ENCODE results near the gene PDC.
A peak's percentile ranks its signal among the peaks of the same experiment; 100 is the strongest.

Gene PDC

DNA sequence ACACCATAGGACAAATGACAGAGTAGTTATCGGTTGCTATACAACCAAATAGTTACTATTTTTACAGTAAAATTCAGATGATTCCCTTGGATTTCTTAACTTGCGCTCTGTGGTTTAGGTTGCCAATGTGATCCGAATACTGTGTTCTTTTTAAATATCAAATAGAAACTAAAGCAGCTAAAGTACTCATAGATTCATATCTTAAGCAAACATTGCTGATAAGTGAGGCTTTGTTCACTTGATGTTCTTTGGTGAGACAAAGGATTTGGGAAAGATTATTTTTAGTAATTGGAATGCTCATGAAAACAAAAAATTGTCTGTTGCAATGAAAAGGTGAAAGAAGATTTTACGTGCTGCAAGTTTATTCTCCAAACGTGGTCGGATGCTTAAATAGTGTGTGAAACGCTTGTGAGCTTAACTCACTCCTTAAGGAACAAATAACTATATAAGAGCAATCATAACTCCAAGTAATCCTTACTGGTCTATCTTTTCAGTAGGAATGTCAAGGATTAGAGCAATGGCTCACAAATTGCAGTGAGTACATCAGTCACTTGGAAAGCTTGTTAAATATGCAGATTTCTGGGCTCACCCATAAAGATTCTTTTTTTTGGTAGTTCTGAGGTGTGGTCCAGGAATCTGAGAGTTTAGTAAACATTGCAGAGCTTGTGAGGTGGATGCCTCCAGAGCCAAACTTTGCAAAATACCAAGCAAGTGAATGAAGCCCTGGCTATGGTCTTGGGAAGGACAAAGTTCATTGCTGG is 31.8 kb upstream of the PDC start:
- FAIRE-seq (no peak), DNase-seq (ENCODE audit: insufficient read length, low spot score) (no peak)
- TF ChIP-seq TAF1 (IDR thresholded peaks at IDR 0.05; ENCODE audit: low read depth, low read length) (no peak), POLR2AphosphoS5 (IDR thresholded peaks at IDR 0.05; ENCODE audit: low read depth, low read length) (no peak), POU2F2 (IDR thresholded peaks at IDR 0.05; ENCODE audit: low read depth, low read length) (no peak), SPI1 (IDR thresholded peaks at IDR 0.05; ENCODE audit: low read depth, low read length) (no peak), PAX5 (IDR thresholded peaks at IDR 0.05; ENCODE audit: insufficient read depth, low read length, severe bottlenecking) (no peak), POLR2A (IDR thresholded peaks at IDR 0.05; ENCODE audit: low read depth, low read length) (no peak)

- TF ChIP-seq PAX5 (IDR thresholded peaks at IDR 0.05; ENCODE audit: insufficient read depth, low read length, severe bottlenecking) (no peak), POLR2A (IDR thresholded peaks at IDR 0.05; ENCODE audit: low read depth, low read length) (no peak), POLR2AphosphoS5 (IDR thresholded peaks at IDR 0.05; ENCODE audit: low read depth, low read length) (no peak), SPI1 (IDR thresholded peaks at IDR 0.05; ENCODE audit: low read depth, low read length) (no peak), TAF1 (IDR thresholded peaks at IDR 0.05; ENCODE audit: low read depth, low read length) (no peak), POU2F2 (IDR thresholded peaks at IDR 0.05; ENCODE audit: low read depth, low read length) (no peak)
- DNase-seq (ENCODE audit: insufficient read length, low spot score) (no peak), FAIRE-seq (no peak)
These were observed 30.4 kb upstream of the PDC start for GRCh38 chr1:186491336-186491735.

GRCh38 chr1:186487163-186487562 is 26.2 kb upstream of the PDC start:
- FAIRE-seq (no peak), DNase-seq (ENCODE audit: insufficient read length, low spot score) (no peak)
- TF ChIP-seq POLR2A (IDR thresholded peaks at IDR 0.05; ENCODE audit: low read depth, low read length) (no peak), POU2F2 (IDR thresholded peaks at IDR 0.05; ENCODE audit: low read depth, low read length) (no peak), TAF1 (IDR thresholded peaks at IDR 0.05; ENCODE audit: low read depth, low read length) (no peak), PAX5 (IDR thresholded peaks at IDR 0.05; ENCODE audit: insufficient read depth, low read length, severe bottlenecking) (no peak), POLR2AphosphoS5 (IDR thresholded peaks at IDR 0.05; ENCODE audit: low read depth, low read length) (no peak), SPI1 (IDR thresholded peaks at IDR 0.05; ENCODE audit: low read depth, low read length) (no peak)

DNA sequence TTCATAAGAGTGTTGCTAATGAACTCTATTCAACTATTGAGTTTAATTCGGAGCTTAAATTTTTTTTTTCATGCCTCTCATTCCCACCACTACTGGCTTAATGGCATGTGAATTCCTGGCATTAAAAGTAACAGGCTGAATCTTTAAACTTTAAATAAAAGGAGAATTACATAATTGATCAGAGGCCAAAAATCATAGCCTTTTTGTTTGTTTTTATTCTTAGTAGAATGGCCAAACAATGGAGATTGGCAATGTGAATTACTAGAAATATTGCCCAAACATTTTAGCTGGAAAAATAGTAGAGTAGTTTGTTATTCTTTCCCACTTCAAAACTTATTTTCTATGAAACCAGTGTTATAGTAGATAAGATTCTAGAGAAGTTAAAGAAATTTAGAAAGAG is 25.1 kb upstream of the PDC start:
- DNase-seq (ENCODE audit: insufficient read length, low spot score) = no peak
- no peak for FAIRE-seq
- TF ChIP-seq PAX5 (IDR thresholded peaks at IDR 0.05; ENCODE audit: insufficient read depth, low read length, severe bottlenecking) (no peak), SPI1 (IDR thresholded peaks at IDR 0.05; ENCODE audit: low read depth, low read length) (no peak), POU2F2 (IDR thresholded peaks at IDR 0.05; ENCODE audit: low read depth, low read length) (no peak), POLR2AphosphoS5 (IDR thresholded peaks at IDR 0.05; ENCODE audit: low read depth, low read length) (no peak), TAF1 (IDR thresholded peaks at IDR 0.05; ENCODE audit: low read depth, low read length) (no peak), POLR2A (IDR thresholded peaks at IDR 0.05; ENCODE audit: low read depth, low read length) (no peak)

GRCh38 chr1:186483561-186483960 is 22.6 kb upstream of the PDC start:
- no peak for TF ChIP-seq TAF1 (IDR thresholded peaks at IDR 0.05; ENCODE audit: low read depth, low read length)
- TF ChIP-seq SPI1 (IDR thresholded peaks at IDR 0.05; ENCODE audit: low read depth, low read length) = no peak
- no peak for TF ChIP-seq POU2F2 (IDR thresholded peaks at IDR 0.05; ENCODE audit: low read depth, low read length)
- no peak for TF ChIP-seq POLR2AphosphoS5 (IDR thresholded peaks at IDR 0.05; ENCODE audit: low read depth, low read length)
- no peak for TF ChIP-seq POLR2A (IDR thresholded peaks at IDR 0.05; ENCODE audit: low read depth, low read length)
- no peak for TF ChIP-seq PAX5 (IDR thresholded peaks at IDR 0.05; ENCODE audit: insufficient read depth, low read length, severe bottlenecking)
- DNase-seq (ENCODE audit: insufficient read length, low spot score) = no peak
- FAIRE-seq = peak; percentile 52

DNA sequence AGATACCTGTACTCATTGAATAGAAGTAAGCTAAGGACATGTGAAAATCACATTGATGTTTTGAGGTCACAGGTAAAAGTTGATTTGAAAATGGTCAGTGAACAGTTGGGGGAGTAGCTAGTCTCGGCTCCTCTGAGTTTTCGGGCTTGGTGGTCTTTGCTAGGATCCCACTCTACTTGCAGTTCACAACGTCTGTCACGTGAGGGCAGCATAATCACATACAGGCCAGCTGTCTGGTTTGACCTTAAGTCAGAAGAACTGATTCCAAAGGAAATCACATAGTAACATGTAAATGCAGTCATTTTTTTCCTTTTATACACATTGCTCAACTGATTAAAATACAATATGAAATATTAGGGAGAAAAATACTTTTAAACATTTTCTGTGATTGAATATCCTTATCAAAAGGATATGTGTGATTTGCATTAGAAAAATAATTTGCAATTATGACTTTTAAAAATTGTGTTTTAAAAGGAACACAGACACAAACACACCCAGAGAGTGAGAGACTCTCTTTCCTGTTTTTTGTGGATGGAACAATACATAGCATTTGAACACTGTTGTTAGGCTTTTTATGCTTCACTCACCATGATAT is 21.8 kb upstream of the PDC start:
- TF ChIP-seq POU2F2 (IDR thresholded peaks at IDR 0.05; ENCODE audit: low read depth, low read length) = 0 out of 2 replicates have a peak, but pooled peaks have one; percentile 31
- no peak for TF ChIP-seq SPI1 (IDR thresholded peaks at IDR 0.05; ENCODE audit: low read depth, low read length)
- peak; percentile 93 for FAIRE-seq

GRCh38 chr1:186481303-186481888 is 20.5 kb upstream of the PDC start:
- TF ChIP-seq POLR2AphosphoS5 (IDR thresholded peaks at IDR 0.05; ENCODE audit: low read depth, low read length) (no peak), PAX5 (IDR thresholded peaks at IDR 0.05; ENCODE audit: insufficient read depth, low read length, severe bottlenecking) (no peak), SPI1 (IDR thresholded peaks at IDR 0.05; ENCODE audit: low read depth, low read length) (no peak), POLR2A (IDR thresholded peaks at IDR 0.05; ENCODE audit: low read depth, low read length) (no peak), POU2F2 (IDR thresholded peaks at IDR 0.05; ENCODE audit: low read depth, low read length) (no peak), TAF1 (IDR thresholded peaks at IDR 0.05; ENCODE audit: low read depth, low read length) (no peak)
- no peak for FAIRE-seq
- no peak for DNase-seq (ENCODE audit: insufficient read length, low spot score)

More for the DNA sequence above, 21.8 kb upstream of the PDC start:
- no peak for DNase-seq (ENCODE audit: insufficient read length, low spot score)

DNA sequence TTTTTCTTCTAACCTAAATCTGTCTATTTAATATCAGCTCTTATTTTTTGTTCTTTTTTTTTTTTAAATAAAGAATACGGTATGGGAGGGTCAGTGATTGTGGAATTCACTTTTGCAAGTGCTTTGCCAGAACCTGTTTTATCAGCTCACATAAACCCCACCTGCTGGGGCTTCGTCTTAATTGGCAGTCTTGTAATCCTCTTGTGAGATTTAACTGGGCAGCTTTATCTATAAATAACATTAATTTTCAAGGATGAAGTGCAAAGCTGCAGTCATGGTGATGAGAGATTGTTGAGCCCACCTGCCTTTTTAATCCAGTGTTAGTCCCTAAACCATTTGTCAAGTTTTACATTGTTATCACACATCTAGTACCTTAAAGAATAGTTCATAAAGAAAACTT is 18.2 kb upstream of the PDC start:
- no peak for FAIRE-seq
- no peak for DNase-seq (ENCODE audit: insufficient read length, low spot score)
- TF ChIP-seq POLR2A (IDR thresholded peaks at IDR 0.05; ENCODE audit: low read depth, low read length) (no peak), POLR2AphosphoS5 (IDR thresholded peaks at IDR 0.05; ENCODE audit: low read depth, low read length) (no peak), PAX5 (IDR thresholded peaks at IDR 0.05; ENCODE audit: insufficient read depth, low read length, severe bottlenecking) (no peak), TAF1 (IDR thresholded peaks at IDR 0.05; ENCODE audit: low read depth, low read length) (no peak), POU2F2 (IDR thresholded peaks at IDR 0.05; ENCODE audit: low read depth, low read length) (no peak), SPI1 (IDR thresholded peaks at IDR 0.05; ENCODE audit: low read depth, low read length) (no peak)

GRCh38 chr1:186476264-186477040 is 15.5 kb upstream of the PDC start:
- DNase-seq (ENCODE audit: insufficient read length, low spot score) = no peak
- no peak for FAIRE-seq
- TF ChIP-seq POU2F2 (IDR thresholded peaks at IDR 0.05; ENCODE audit: low read depth, low read length) (no peak), POLR2AphosphoS5 (IDR thresholded peaks at IDR 0.05; ENCODE audit: low read depth, low read length) (no peak), PAX5 (IDR thresholded peaks at IDR 0.05; ENCODE audit: insufficient read depth, low read length, severe bottlenecking) (no peak), POLR2A (IDR thresholded peaks at IDR 0.05; ENCODE audit: low read depth, low read length) (no peak), SPI1 (IDR thresholded peaks at IDR 0.05; ENCODE audit: low read depth, low read length) (no peak), TAF1 (IDR thresholded peaks at IDR 0.05; ENCODE audit: low read depth, low read length) (no peak)

Measured in GM12891 (cell line).